IMR-90 (cell line): ENCODE measurements around the gene TEX261. TPM values are rescaled to one million over a fixed set of nuclear protein-coding genes. Genes with fewer than 3 reads are reported as not detected.

Source experiments
- SMC3 ChIP-seq: fragments of 150-350 bp; IDR thresholded peaks from 2 replicates; pipeline ENCODE4 v1.6.1; 2016; ENCODE audit warnings: low read depth, mild to moderate bottlenecking, antibody characterized with exemption, low read length, moderate library complexity
- polyA plus RNA-seq, 3 experiments: library from polyadenylated mRNA; depleted of rRNA; stranded (reverse); fragments of >200 nt; gene quantifications; 2 replicates each; pipeline ENCODE4 v1.2.3, GENCODE V29; 2012; ENCODE audit warnings: low replicate concordance in 1 of 3
- total RNA-seq: library from RNA; depleted of rRNA; stranded (reverse); fragments of >200 nt; gene quantifications from 2 replicates; pipeline ENCODE4 v1.2.3, GENCODE V29; 2012
- TF ChIP-seq, protein P1 (sequence below): conservative IDR thresholded peaks from 2 replicates; pipeline ENCODE4 v1.5.1; 2012; ENCODE audit warnings: mild to moderate bottlenecking, low read depth, low read length, improper control_type of control experiment

The TEX261 gene
- total and polyA plus RNA-seq, 2 of the 4 experiments (the other 2 are of a cell fraction), result 26.3 to 69.8 TPM

DNA sequence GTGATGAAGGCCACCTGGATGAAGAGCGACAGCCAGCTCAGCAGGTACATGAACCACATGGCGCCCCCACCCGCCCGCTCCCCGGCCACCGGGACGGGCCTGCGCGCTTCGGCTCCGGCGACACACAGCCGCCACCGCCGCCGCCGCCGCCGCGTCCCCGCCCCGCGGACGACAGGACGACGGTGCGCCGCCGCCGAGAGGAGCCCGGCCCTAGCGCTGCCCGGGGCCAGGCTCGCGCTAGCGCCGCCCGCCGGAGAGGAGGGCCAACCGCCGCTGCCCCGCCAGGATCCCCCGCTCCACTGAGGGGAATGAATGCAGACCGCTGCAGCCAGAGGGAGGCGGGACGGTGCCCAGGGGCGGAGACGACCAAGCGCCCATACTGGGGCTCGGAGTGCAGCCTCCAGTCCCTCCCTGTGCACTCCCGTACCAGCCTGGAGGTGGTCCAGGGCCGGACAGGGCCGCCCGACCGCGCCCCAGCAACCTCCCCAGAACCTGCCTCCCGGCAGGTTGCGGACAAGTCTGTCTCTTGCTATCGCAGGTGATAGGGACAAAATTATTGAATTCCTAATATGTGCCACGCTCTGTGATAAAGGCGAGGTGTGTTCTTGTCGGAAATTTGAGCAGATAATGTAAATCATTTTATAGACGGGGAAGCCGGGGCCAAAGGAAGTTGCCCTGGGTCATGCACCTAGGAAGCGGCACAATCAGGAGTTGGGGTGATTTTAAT is at the start of gene TEX261 (continued):
- peak; percentile 15; the same call in 1 of the 2 replicates for TF ChIP-seq SMC3
- TF ChIP-seq, protein P1, sequence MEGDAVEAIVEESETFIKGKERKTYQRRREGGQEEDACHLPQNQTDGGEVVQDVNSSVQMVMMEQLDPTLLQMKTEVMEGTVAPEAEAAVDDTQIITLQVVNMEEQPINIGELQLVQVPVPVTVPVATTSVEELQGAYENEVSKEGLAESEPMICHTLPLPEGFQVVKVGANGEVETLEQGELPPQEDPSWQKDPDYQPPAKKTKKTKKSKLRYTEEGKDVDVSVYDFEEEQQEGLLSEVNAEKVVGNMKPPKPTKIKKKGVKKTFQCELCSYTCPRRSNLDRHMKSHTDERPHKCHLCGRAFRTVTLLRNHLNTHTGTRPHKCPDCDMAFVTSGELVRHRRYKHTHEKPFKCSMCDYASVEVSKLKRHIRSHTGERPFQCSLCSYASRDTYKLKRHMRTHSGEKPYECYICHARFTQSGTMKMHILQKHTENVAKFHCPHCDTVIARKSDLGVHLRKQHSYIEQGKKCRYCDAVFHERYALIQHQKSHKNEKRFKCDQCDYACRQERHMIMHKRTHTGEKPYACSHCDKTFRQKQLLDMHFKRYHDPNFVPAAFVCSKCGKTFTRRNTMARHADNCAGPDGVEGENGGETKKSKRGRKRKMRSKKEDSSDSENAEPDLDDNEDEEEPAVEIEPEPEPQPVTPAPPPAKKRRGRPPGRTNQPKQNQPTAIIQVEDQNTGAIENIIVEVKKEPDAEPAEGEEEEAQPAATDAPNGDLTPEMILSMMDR, result peak; percentile 91
